H9 (cell line): ENCODE data around the gene GABRA6. TPM values are rescaled to one million over a fixed set of nuclear protein-coding genes. Genes with fewer than 3 reads are reported as not detected.

Experiments
- DNase-seq: peaks from one replicate; pipeline ENCODE4 v3.0.0-alpha.2; 2017
- H2AFZ ChIP-seq: one replicate; pipeline ENCODE4 v1.6.1; 2013; ENCODE audit warnings: mild to moderate bottlenecking, low read length, control low read depth, moderate library complexity
- H2AK5ac ChIP-seq: 2 replicates; pipeline ENCODE4 v1.6.1; 2013; ENCODE audit warnings: low read length, control low read depth, mixed read lengths; ENCODE audit not compliant: insufficient read length
- H2BK120ac ChIP-seq: one replicate; pipeline ENCODE4 v1.6.1; 2013; ENCODE audit warnings: low read depth, mild to moderate bottlenecking, low read length, control low read depth, inconsistent platforms; ENCODE audit not compliant: poor library complexity, severe bottlenecking
- H2BK12ac ChIP-seq: 2 replicates; pipeline ENCODE4 v1.6.1; 2013; ENCODE audit warnings: low read length, control low read depth, mixed read lengths, low read depth; ENCODE audit not compliant: insufficient read length
- H2BK15ac ChIP-seq: 2 replicates; pipeline ENCODE4 v1.6.1; 2013; ENCODE audit warnings: low read depth, low read length, control low read depth
- H2BK20ac ChIP-seq: one replicate; pipeline ENCODE4 v1.6.1; 2013; ENCODE audit warnings: low read depth, mild to moderate bottlenecking, low read length, control low read depth, inconsistent platforms; ENCODE audit not compliant: poor library complexity, severe bottlenecking
- H2BK5ac ChIP-seq: 2 replicates; pipeline ENCODE4 v1.6.1; 2013; ENCODE audit warnings: low read length, control low read depth, mixed read lengths; ENCODE audit not compliant: insufficient read length
- H3K14ac ChIP-seq: 2 replicates; pipeline ENCODE4 v1.6.1; 2013; ENCODE audit warnings: low read length, control low read depth; ENCODE audit not compliant: insufficient read depth
- H3K18ac ChIP-seq: 2 replicates; pipeline ENCODE4 v1.6.1; 2013; ENCODE audit warnings: low read depth, mild to moderate bottlenecking, mixed read lengths, low read length, control low read depth; ENCODE audit not compliant: insufficient read length
- H3K23ac ChIP-seq: 2 replicates; pipeline ENCODE4 v1.6.1; 2013; ENCODE audit warnings: low read length, control low read depth, mixed read lengths, low read depth; ENCODE audit not compliant: insufficient read length
- H3K23me2 ChIP-seq: 2 replicates; pipeline ENCODE4 v1.6.1; 2013; ENCODE audit warnings: low read depth, mild to moderate bottlenecking, mixed read lengths, low read length, control low read depth; ENCODE audit not compliant: insufficient read length, poor library complexity, severe bottlenecking
- H3K27ac ChIP-seq: 2 replicates; pipeline ENCODE4 v1.5.1; 2013; ENCODE audit warnings: low read length, control low read depth, mixed read lengths, low read depth; ENCODE audit not compliant: insufficient read length
- H3K27me3 ChIP-seq: 2 replicates; pipeline ENCODE4 v1.6.1; 2013; ENCODE audit warnings: low read length, control low read depth, inconsistent platforms; ENCODE audit not compliant: insufficient read depth
- H3K4ac ChIP-seq: 2 replicates; pipeline ENCODE4 v1.6.1; 2013; ENCODE audit warnings: low read depth, mild to moderate bottlenecking, control low read depth, inconsistent platforms, low read length, moderate library complexity
- H3K4me1 ChIP-seq: 2 replicates; pipeline ENCODE4 v1.6.1; 2013; ENCODE audit warnings: low read length, control low read depth, inconsistent platforms; ENCODE audit not compliant: insufficient read depth
- H3K4me2 ChIP-seq: 2 replicates; pipeline ENCODE4 v1.6.1; 2013; ENCODE audit warnings: low read length, control low read depth, mixed read lengths; ENCODE audit not compliant: insufficient read length, insufficient read depth
- H3K56ac ChIP-seq: 2 replicates; pipeline ENCODE4 v1.6.1; 2013; ENCODE audit warnings: low read depth, mild to moderate bottlenecking, mixed read lengths, low read length, control low read depth; ENCODE audit not compliant: insufficient read length
- H3K79me1 ChIP-seq: 2 replicates; pipeline ENCODE4 v1.6.1; 2013; ENCODE audit warnings: low read depth, mild to moderate bottlenecking, moderate library complexity, low read length, control low read depth, inconsistent platforms; ENCODE audit not compliant: insufficient read depth, poor library complexity, severe bottlenecking
- H3K79me2 ChIP-seq: 2 replicates; pipeline ENCODE4 v1.6.1; 2013; ENCODE audit warnings: low read length, control low read depth, inconsistent platforms; ENCODE audit not compliant: insufficient read depth
- H3K9ac ChIP-seq: 2 replicates; pipeline ENCODE4 v1.6.1; 2013; ENCODE audit warnings: low read length, control low read depth, mixed read lengths; ENCODE audit not compliant: insufficient read length; ENCODE audit errors: extremely low read depth
- H3K9me3 ChIP-seq: one replicate; pipeline ENCODE4 v1.6.1; 2013; ENCODE audit warnings: low read depth, low read length, inconsistent platforms; ENCODE audit not compliant: control insufficient read depth
- H3T11ph ChIP-seq: one replicate; pipeline ENCODE4 v1.6.1; 2013; ENCODE audit warnings: mild to moderate bottlenecking, low read length, control low read depth, inconsistent platforms
- H4K20me1 ChIP-seq: one replicate; pipeline ENCODE4 v1.6.1; 2013; ENCODE audit not compliant: control insufficient read depth, insufficient read length, insufficient read depth
- H4K5ac ChIP-seq: 2 replicates; pipeline ENCODE4 v1.6.1; 2013; ENCODE audit warnings: low read depth, mild to moderate bottlenecking, mixed read lengths, low read length, control low read depth; ENCODE audit not compliant: insufficient read length
- H4K8ac ChIP-seq: replicated peaks from 2 replicates; pipeline ENCODE4 v1.6.1; 2013; ENCODE audit warnings: low read length, control low read depth, mixed read lengths, low read depth; ENCODE audit not compliant: insufficient read length
- H4K91ac ChIP-seq: 2 replicates; pipeline ENCODE4 v1.6.1; 2013; ENCODE audit warnings: low read depth, mild to moderate bottlenecking, moderate library complexity, mixed read lengths, low read length, control low read depth; ENCODE audit not compliant: insufficient read length
- H3K27ac Mint-ChIP-seq, 3 experiments: 2 replicates in 2 of 3; 3 replicates in 1 of 3; pipeline ENCODE4 v1.8.0; 2020 to 2021; ENCODE audit warnings: mixed read lengths in 3 of 3, mild to moderate bottlenecking in 1 of 3, moderate library complexity in 1 of 3
- H3K27me3 Mint-ChIP-seq: 2 replicates; pipeline ENCODE4 v1.8.0; 2021; ENCODE audit warnings: low read depth, mild to moderate bottlenecking, moderate library complexity, mixed read lengths
- H3K36me3 Mint-ChIP-seq, 3 experiments: 2 replicates in 2 of 3; 3 replicates in 1 of 3; pipeline ENCODE4 v1.8.0; 2020 to 2021; ENCODE audit warnings: low read depth in 3 of 3, mixed read lengths in 3 of 3; ENCODE audit not compliant: insufficient read depth in 1 of 3
- H3K4me1 Mint-ChIP-seq, 2 experiments: 2 replicates each; pipeline ENCODE4 v1.8.0; 2020; ENCODE audit warnings: mixed read lengths in 2 of 2
- H3K4me3 Mint-ChIP-seq, 2 experiments: 2 replicates in 1 of 2; 3 replicates in 1 of 2; pipeline ENCODE4 v1.8.0; 2020 to 2021; ENCODE audit warnings: mild to moderate bottlenecking in 2 of 2, mixed read lengths in 2 of 2, moderate library complexity in 1 of 2
- H3K9me3 Mint-ChIP-seq, 2 experiments: 2 replicates in 1 of 2; 3 replicates in 1 of 2; pipeline ENCODE4 v1.8.0; 2020; ENCODE audit warnings: mild to moderate bottlenecking in 2 of 2, mixed read lengths in 2 of 2, moderate library complexity in 1 of 2
- CTCF ChIP-seq: fragments of 200-600 bp; sonication (generic); conservative IDR thresholded peaks from 3 replicates; pipeline ENCODE4 v1.8.0; 2021; ENCODE audit warnings: antibody characterized with exemption, mild to moderate bottlenecking
- WGBS: extraction: QIAGEN DNeasy Blood & Tissue Kit; methylation state at CpG from one replicate; pipeline ENCODE4 v1.1.7; 2013; ENCODE audit warnings: missing lambda C conversion rate, low lambda C conversion rate, mixed read lengths; ENCODE audit not compliant: insufficient read length; ENCODE audit errors: extremely low coverage; 5-methylcytosine and 5-hydroxymethylcytosine counted together
- total RNA-seq: library from RNA; stranded (reverse); gene quantifications from 2 replicates; pipeline ENCODE4 v1.2.1, GENCODE V29; 2021

Gene GABRA6
- total RNA-seq, 1 experiment from 2014 or later, result not detected

GRCh38 chr5:161641444-161641843, 44.1 kb upstream of the GABRA6 start:
- no peaks in the 10 kb centered on the region for H4K20me1 ChIP-seq
- no peak overlapping the region for H4K91ac ChIP-seq
- H3K23ac ChIP-seq, result no peak overlapping the region
- H3K56ac ChIP-seq, result no peak overlapping the region
- no peak overlapping the region for H3K4me2 ChIP-seq
- Mint-ChIP-seq H3K36me3 (no peaks in the 10 kb centered on the region), H3K27me3 (no peaks in the 10 kb centered on the region), H3K27ac (no peak overlapping the region), H3K4me1 (no peaks in the 10 kb centered on the region), H3K4me3 (no peak overlapping the region), H3K9me3 (no peaks in the 10 kb centered on the region)
- H3K14ac ChIP-seq, result no peak overlapping the region
- no peak overlapping the region for H3K27ac ChIP-seq
- H3K79me2 ChIP-seq, result no peaks in the 10 kb centered on the region
- H2BK20ac ChIP-seq, result no peak overlapping the region
- no peak overlapping the region for H3K18ac ChIP-seq
- no peak overlapping the region for H3T11ph ChIP-seq
- no peaks in the 10 kb centered on the region for H3K27me3 ChIP-seq
- H3K4me1 ChIP-seq, result no peaks in the 10 kb centered on the region
- no peak overlapping the region for H2BK120ac ChIP-seq
- H2BK5ac ChIP-seq, result no peak overlapping the region
- no peak overlapping the region for H2AK5ac ChIP-seq
- H4K8ac ChIP-seq, result no peak overlapping the region
- H3K4ac ChIP-seq, result no peak overlapping the region
- H2AFZ ChIP-seq, result no peak overlapping the region
- H4K5ac ChIP-seq, result no peak overlapping the region
- no peaks in the 10 kb centered on the region for H3K79me1 ChIP-seq
- no peaks in the 10 kb centered on the region for H3K9me3 ChIP-seq
- no peaks in the 10 kb centered on the region for H3K23me2 ChIP-seq
- no peak for DNase-seq
- H2BK12ac ChIP-seq, result no peak overlapping the region
- no peak overlapping the region for H3K9ac ChIP-seq
- no peak for TF ChIP-seq CTCF
- no CpG with 5 or more reads among the region's 4 CpGs for WGBS
- H2BK15ac ChIP-seq, result no peak overlapping the region
